Sciatic nerve (tissue), 2 donors: Measurements from ENCODE around the gene ADCY5. TPM values are rescaled to one million over a fixed set of nuclear protein-coding genes. Genes with fewer than 3 reads are reported as not detected.

Experiments used
- ATAC-seq: fragments of 200-7000 bp; cut with Tn5 transposase; one replicate; pipeline ENCODE4 v1.9.1; 2020; ENCODE audit warnings: mild to moderate bottlenecking, moderate library complexity
- DNase-seq: peaks from one replicate; pipeline ENCODE4 v3.0.0-alpha.2; 2020; ENCODE audit warnings: low spot score
- intact Hi-C: fragments of 100-400 bp; cut with DNase I; formaldehyde crosslinking; loops from one replicate; pipeline ENCODE4 v1.14.2; 2022
- total RNA-seq: library from RNA; stranded (reverse); fragmentation: NEBNext Ultra II Directional; extraction: Animal tissue kit (Norgen Biotek cat#: 25700); gene quantifications from one replicate; pipeline ENCODE4 v1.2.1, GENCODE V29; 2021
- donor health status: DM: no; HTN: no; CAD: no.
- donor health status: DM: no; HTN: no; CAD: no.

ADCY5 gene
- total RNA-seq, 1 donor from 2014 or later = 16.8 TPM

DNA sequence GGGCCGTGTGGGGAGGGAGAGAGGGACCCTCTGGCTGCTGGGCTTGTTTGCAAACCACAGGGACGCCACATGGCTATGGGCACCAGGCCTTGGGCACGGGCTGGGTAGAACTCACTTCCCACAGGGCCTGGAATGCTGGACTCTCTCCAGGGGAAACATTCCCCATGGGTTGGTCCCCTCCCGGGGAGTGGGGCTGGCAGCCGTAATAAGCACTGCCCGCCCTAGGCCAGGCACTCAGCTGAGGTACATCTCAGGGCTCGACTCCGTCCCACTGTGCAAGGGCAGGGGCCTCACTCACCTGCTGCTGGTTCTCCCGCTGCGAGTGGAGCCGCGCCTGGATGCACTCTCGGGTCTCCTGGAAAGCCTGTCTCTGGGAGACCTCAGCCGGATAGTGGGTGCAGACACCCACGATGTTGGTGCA, 96.7 kb downstream of the ADCY5 start:
- ATAC-seq = peak; percentile 35
- intact Hi-C loops = no loop called here
- no peak for DNase-seq

DNA sequence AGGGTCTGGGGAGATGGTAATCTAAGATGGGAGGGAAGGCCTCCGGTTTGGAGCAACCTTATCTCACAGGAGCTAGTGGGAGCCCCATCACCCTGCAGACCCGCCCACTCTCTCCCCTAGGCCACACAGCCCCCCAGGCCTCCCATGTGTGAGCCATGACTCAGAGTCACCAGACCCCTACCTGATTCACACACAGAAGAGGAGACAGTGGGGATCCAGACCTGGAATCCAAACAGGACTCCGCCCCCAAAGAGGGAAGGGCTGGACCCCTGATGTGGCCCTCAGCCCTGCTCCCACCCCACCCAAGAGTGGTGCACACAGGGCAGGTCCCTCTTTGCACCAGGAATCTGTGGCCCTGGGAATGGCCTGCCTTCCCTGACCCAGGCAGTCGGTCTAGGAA, 97.4 kb downstream of the ADCY5 start:
- intact Hi-C loops = no loop called here
- no peak for DNase-seq
- ATAC-seq = no peak

DNA sequence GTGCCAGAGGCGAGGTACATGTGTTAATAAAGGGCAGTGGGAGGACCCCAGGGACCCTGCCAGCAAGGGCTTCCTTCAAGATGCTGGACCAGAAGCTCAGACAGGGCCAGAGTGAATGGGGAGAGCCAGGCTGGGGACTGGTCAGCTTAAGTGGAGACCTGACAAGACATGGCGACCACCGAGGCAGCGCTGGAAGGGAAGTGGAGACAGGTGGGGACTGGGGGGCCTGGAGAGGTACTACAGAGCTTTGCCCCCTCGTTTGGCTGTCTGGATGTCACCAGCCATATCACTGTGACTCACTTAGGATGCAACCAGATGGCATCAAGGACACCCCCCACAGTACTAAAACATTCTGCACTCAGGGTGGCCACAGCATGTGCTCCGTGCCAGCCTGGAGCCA, 97.9 kb downstream of the ADCY5 start:
- DNase-seq = no peak
- intact Hi-C loops = no loop called here
- no peak for ATAC-seq

DNA sequence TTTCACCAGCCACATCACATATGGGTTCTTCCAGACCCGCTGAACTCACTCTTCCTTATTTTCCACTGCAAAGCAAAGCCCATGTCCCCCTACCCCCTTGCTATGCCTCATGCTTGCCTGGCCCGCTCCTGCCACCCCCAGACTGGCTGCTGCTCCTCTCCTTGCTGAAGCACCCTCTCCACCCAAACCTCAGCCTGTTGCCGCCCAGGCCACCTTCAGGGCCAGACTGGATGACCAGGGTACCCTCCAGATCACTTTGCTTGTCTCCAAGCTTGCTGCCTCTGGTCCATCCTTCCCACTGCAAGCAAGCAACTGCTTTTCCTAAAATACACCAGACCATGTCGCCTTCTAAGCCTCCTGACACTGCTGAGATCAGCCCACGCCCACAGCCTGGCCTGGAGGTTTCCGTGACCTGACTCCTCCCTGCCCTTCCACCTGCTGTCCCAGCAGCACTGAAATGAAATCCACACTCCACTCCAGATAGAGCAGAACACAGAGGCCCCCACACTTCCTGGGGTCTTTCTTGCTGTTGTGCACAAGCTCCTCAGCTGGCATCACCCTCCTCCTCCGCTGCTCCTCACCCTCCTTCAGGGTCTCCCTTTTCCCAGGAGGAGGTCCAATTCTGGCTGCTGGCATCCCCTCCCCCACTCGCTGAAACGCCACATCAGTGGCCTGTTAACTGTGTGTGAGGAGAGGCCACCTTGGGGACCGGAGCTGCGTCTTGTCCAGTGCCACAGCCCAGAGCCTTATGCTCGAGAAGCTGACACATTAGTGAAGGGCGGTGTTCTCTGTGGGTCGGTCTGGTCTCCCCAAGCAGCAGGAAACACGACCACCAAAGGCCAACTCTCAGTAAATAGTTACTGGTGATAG, 99.1 kb downstream of the ADCY5 start:
- no peak for ATAC-seq

DNA sequence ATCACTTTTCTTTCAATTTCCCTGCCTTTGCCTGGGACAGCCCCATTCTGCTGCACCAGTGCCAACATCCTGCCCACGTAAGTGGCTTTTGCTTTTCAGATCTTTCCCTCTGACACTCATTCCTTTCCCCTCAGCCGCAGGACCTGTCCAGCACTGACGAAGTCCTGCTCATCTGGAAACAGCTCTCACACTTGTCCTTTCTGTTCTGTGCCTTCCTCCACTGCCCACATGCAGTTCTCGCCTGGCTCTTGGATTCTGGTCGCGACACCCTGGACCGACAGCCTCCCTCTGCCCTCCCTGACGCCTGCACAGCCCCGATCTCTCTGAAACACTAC, 99.7 kb downstream of the ADCY5 start:
- DNase-seq (no peak), ATAC-seq (no peak)
- intact Hi-C loops = no loop called here

More for the DNA sequence above, 99.1 kb downstream of the ADCY5 start:
- no peak for DNase-seq
- intact Hi-C loops = no loop called here

DNA sequence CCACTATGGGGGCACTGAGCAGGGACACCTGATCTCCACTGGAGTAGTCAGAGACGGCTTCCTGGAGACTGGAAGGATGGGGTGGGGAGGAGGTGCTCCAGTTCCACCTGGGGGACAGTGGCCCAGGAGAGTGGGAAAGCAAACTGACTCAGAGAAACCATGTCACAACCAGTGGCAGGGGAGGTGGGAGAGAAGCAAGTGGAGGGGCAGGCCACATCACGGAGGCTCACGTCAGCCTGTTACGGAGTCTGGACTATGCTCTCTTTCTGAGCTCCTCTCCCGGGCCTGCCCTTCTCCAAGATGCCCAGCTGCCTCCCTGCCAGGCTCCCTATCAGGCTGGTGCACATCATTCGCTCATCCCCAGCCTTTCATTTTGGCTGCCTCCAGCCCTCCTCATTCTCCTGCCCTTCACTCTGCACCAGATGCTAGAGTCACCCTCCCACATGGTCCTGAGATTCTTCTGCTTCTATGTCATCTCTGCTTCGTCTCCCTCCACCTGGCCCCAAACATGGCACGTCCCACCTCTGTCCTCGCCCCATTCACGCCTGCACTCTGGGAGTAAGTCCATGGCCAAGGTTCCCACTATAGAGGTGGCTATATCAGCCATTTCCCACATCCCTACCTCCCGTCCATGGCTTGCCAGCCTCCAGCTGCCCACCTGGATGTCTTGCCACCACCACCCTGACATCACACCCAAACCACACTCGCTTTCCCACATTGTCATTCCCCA, 100.3 kb downstream of the ADCY5 start:
- ATAC-seq = no peak
- intact Hi-C loops = no loop called here
- DNase-seq = no peak

DNA sequence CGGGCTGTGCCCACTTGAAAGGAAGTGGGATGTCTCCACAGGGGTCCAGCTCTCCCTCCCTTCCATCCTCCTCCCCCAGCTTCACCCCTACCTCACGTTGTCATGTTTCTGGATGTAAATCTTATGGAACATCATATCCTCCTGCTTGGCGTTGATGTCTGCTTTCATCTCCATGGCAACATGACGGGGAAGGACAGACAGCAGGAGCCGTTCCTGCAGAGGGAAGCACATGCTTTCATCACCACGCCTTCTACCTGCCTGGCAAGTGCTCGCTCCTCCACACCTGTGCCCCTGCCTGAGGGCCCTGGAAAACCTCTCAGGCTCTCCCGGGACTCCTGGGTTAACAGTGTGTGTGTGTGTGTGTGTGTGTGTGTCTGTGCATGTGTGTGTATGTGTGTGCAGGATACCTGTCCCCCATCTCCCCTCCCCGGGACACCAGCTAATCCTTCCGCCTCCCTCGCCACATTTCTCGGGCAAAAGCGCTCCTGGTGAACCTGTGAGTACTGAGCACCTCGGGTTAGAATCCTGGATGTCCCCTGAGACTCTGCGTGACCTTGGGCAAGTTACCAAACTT, 101.1 kb downstream of the ADCY5 start:
- ATAC-seq (no peak), DNase-seq (no peak)
- intact Hi-C loops = no loop called here

DNA sequence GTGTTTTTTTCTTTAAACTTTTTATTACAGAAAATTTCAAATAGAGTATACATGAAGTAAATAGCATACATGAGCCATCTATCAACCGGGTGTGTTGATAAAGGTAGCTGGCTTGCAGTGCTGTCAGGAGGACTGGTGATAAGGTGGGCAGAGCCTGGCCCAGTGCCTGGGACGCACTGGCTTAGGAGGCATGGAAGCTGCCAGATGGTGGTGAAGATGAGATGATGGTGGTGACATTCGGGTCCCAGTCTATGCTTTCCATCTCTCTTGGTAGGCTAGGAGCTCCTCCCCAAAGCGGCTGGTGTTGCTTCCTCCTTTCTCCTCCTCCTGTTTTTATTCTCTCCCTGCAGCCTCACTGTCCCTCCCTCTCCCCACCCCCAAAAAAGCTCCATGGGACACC, 101.7 kb downstream of the ADCY5 start:
- ATAC-seq (no peak), DNase-seq (no peak)
- intact Hi-C loops = no loop called here

DNA sequence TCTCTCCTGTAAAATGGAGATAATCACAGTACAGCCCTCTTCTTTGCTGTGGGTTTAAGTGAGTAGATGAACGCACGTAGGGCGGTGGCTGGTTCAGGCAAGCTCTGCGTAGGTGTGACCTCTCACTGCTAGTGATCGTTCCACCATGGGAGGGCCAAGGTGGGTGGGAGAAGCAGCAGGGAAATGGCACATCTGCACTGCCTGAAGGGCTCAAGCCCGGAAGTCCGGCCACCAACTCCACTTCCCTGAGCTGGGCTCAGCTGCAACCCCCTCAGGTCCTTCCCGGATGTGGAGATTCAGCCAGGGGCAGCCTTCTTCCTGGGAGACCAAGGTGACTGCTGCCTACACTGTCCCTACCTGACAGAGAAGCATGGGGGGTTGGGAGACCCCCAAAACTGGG, 102.9 kb downstream of the ADCY5 start:
- ATAC-seq (no peak), DNase-seq (no peak)
- intact Hi-C loops = no loop called here

DNA sequence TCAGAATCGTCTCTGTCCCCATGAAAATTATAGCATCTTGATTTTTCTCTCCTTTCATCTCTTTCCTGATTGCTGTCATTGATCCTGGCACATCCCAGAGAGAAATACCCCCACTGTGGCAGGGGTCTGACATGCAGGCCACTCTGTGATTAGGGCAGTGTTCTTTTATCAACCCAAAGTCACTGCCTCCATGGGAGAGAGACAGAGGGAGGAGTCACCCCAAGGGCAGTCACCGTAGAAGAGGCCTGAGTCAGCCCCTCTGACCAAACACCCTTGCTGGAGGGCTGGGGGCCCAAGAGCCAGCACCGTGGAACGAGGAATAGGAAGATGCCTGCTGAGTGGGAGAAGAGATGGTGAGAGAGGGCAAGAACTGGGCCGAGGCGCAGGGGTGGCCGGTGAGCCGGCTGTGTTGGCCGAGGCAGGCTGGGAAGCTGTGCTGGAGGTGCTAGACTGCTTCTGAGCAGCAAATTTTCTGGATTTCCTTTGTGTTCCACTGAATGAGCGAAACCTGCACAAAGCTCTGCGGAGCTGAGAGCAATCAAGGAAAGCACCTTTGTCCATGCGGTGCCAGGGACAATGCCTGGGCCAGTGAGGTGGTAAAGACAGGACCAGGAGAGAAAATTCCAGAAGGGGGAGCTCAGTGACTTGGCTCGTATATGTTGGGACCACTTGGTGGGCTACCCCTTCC, 103.8 kb downstream of the ADCY5 start:
- no peak for ATAC-seq
- no peak for DNase-seq
- intact Hi-C loops = no loop called here

DNA sequence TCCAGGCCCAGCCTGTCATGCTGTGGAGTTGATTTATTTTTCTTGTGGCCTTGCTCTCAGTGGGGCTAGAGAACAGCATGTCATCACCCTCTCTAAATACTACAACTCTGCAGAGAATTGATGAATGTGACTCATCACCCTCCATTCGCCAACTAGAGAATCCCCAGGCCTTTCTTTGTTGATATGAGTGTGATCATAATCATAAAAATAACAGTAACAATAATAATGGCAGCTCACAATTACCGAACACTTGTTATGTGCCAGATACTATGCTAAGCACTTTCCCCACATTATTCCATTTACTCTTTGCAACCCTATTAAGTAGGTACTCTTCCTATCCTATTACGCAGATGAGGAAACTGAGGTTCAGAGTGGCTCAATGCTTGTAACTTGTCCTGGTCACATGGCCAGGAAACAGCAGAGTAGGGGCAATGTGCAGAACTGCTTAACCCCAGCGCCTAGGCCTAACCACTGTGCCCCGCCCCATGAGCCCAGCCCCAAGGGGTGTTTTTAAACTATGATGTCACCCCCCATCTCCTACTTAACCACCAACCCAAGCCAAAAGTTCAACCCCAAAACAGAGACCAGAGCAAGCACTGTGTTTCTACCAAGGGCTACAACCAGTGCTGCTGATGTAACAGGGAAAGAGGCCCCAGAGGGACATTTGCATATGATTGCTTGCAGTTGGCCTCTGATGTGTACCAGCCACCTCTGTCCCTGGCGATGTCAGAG, 104.5 kb downstream of the ADCY5 start:
- intact Hi-C loops = no loop called here
- DNase-seq (no peak), ATAC-seq (no peak)

DNA sequence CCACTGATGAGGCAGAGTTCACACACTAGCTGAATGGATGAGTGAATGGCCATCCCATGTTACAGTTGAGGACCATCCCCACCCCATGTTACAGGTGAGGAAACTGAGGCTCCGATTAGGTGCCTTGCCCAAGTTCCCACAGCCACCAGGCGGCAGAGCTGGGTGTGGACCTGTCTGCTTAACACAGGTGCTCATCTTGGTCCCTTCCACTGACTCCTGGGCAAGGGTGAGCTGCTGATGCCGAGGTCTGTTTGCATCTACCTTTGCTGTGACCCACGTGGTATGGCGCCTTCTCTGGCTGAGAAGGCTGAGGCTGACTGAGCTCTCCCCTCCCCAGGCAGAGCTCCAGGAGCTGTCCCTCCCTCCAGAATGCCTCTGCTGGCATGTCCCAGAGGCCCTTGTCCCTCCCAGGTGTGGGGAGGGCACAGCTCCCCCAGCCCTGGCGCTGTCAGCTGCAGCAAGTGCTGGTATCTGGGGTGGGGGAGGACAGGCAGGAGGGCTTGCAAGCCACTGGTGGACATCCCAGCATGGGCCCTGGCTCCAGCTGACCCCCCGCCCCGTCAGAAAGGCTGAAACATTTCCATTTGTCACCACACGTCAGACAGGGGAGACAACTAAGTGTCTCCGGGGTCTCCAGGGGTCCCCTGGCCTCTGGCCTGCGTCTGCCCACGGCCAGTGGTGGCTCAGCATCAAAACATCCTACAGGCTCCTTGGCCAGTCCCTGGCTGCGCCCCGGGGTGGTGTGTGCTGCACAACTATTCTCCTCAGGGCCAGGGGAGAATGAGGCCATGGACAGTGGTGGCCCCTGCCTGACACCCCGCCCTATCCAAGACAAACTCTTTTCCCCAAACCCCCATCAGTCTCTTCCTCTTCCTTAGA, 105.4 kb downstream of the ADCY5 start:
- ATAC-seq (no peak), DNase-seq (no peak)
- intact Hi-C loops = no loop called here

DNA sequence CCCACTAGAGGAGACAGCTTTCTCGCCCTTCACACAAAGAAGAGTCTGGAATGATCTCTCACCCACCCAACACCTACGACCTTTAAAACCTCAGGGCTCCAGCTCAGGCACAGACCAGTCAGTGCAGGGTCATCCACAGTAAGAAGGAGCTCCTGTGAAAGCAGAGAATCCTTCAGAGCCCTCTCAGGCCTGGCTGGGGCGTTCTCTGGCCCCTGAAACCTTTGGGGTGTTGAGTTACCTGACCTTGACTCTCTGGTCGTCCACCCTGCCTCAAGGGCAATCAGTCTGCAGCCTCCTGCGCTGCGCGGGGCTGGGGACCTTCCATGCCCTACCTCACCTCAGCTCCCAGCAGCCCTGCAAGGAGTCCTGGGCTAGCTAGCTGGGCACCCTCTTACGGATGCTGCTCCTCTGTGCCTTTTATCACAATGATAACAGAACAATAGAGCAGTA, 106.2 kb downstream of the ADCY5 start:
- intact Hi-C loops = no loop called here
- ATAC-seq (no peak), DNase-seq (no peak)

DNA sequence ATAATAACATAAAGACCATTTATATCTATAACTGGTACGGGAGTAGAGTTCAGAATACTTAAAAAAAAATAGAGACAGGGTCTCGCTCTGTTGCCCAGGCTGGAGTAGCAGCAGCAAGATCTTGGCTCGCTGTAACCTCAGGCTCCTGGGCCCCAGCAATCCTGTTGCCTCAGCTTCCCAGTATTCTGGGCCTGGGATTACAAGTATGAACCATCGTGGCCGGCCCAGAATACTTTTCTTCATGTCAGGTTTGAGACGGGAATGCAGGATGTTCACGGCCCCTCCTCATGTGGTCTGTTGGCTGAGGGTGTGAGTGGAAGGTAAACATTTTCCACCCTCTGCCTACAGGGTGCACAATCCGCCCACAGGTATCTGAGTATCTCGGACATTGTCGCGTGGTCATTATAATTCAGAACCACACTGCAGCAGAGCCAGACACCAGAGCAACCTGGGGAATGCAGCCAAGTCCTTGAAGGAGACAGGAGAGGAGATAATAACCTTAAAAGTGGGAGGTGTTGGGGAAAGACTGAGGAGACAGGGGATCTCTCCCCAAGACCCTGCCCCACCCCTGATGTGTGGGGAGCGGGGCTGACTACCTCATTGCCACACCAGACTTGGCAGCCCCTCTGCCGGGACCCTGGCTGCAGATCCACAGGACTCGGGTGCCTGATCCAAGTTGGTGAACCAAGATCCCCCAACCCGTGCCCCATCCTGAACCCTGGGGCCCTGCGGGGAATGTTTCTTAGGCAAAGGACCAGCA, 106.8 kb downstream of the ADCY5 start:
- intact Hi-C loops = no loop called here
- no peak for ATAC-seq
- DNase-seq = no peak

DNA sequence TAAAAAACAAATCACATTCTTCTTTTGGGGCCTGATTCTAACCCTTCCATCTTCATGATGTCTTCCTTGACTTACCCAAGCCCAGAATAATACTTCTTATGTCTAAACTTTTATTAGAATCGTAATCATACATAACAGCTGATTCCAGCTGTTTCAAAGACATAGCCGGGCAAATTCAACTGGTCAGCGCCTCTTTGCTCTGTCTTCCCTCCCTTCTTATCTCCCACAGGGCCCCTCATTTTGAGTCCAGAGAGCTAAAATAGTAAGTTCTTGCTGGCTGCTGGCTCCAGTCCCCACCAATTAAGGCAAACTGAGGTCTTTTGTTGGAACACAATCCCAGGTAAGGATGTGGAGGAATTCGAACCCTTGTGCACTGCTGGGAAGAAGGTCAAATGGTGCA, 108.6 kb downstream of the ADCY5 start:
- ATAC-seq = no peak
- DNase-seq = no peak
- intact Hi-C loops = no loop called here

DNA sequence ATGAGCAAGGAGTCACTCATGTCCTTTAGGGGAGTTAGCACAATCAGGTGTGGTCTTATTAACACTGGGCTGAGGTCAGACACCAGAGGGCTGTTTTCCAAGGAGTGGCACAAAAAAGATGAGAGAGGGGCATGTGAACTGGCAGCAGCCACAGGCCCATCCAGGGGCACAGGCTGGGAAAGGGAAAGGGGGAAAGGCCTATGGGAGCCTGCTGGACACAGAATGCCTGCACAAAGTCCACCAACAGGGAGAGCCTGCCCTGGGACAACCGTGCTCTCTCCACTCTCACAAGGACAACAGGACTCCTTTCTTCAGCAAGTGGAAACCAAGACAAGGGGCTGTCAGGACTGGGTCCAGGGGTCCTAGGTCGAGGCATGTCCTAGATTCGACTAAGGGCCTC, 109.6 kb downstream of the ADCY5 start:
- DNase-seq = no peak
- intact Hi-C loops = no loop called here

DNA sequence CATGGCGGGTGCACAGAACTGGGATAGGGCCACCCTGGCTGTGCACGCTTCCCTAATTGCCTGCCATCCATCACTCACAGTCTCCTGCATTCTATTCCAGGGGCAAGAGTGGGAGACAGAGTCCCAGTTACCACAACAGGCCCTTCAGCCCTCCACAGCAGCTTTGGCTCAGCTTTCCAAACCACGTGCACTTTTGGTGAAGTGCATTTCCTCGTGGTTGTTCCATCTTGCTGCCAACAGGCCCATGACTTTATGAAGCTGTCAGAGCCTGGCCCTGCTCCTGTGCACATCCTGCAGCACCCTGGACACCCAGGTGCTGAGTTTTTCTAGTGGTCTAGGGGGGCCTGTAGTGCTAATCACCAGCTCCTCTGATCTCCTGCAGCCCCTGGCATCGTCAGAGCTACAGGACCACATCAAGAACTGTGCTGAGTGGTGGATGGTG, 110.2 kb downstream of the ADCY5 start:
- DNase-seq (no peak), ATAC-seq (no peak)
- intact Hi-C loops = no loop called here

More for the DNA sequence above, 109.6 kb downstream of the ADCY5 start:
- ATAC-seq = no peak
